OCI-LY3 (cell line): Measurements from ENCODE around the gene NRXN3.

Experiments
- CTCF ChIP-seq: fragments of 200-600, 300-600 bp; sonication (generic); IDR thresholded peaks from 2 replicates; pipeline ENCODE4 v1.5.1; 2014; ENCODE audit warnings: antibody characterized with exemption, low read length, low read depth
- EZH2phosphoT487 ChIP-seq: fragments of 200-600 bp; shearing (Covaris generic); IDR thresholded peaks from 2 replicates; pipeline ENCODE4 v1.6.1; 2018; ENCODE audit warnings: antibody characterized with exemption, mixed run types, low read depth

- TF ChIP-seq CTCF (no peak), EZH2phosphoT487 (no peak)
Observed at GRCh38 chr14:78202163-78202562, 32.0 kb downstream of the NRXN3 start.
